Measurements from ENCODE around the gene MYH11. TPM values are rescaled to one million over a fixed set of nuclear protein-coding genes. Genes with fewer than 3 reads are reported as not detected.

MYH11 gene
- total RNA-seq, 1 experiment from 2014 or later: not detected

DNA sequence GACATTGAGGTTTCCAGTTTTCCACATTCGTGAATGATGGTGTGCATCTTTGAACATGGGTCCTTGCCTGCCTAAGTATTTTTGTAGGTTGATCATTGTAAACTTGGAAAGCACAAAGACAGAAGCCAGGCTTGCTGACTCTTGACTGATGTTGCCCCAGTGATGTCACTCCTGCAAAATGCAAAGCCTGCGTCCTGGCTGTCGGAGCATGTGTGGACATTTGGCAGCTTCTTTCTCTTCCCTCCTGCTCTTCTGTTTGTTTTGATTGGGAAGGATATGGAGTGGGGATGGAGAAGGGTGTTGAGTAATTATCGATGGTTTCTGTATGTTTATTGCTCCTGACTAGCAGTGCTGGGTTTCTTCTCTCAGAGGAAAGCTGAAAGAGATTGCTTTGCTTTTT is 203.6 kb downstream of the MYH11 start:
- H3K4me1 Mint-ChIP-seq (ENCODE audit: low read depth, unreplicated experiment): no peaks in the 10 kb centered on the region
- CTCF ChIA-PET: no interaction called here
- intact Hi-C loops (cut with micrococcal nuclease; ENCODE audit: unreplicated experiment): no loop called here
- no peaks in the 10 kb centered on the region for H3K27me3 ChIP-seq (replicated peaks; ENCODE audit: control insufficient read depth, insufficient read depth, low read length)
- H3K36me3 ChIP-seq (ENCODE audit: control insufficient read depth, insufficient read depth, low read length): peaks cover 2% of the 10 kb centered on the region; the same call in 1 of the 2 replicates
- H3K36me3 Mint-ChIP-seq (ENCODE audit: insufficient read depth, unreplicated experiment): peaks cover 7% of the 10 kb centered on the region
- DNase-seq: no peak
- H3K4me3 ChIP-seq (ENCODE audit: low read depth, low read length): no peak overlapping the region
- H3K4me1 ChIP-seq: peaks cover 4% of the 10 kb centered on the region
- H3K9me3 Mint-ChIP-seq (ENCODE audit: unreplicated experiment): no peaks in the 10 kb centered on the region
- TF ChIP-seq CTCF (IDR thresholded peaks at IDR 0.05; ENCODE audit: insufficient read depth in 1 of 2, low read depth in 1 of 2, low read length in 1 of 2, severe bottlenecking in 1 of 2, unreplicated experiment in 1 of 2): no peak
- no peaks in the 10 kb centered on the region for H3K27me3 Mint-ChIP-seq (ENCODE audit: insufficient read depth, unreplicated experiment)
- BruUV-seq (replicated peaks): no TSS peak
- H3K27ac Mint-ChIP-seq (ENCODE audit: unreplicated experiment): no peak overlapping the region
- no peak overlapping the region for H3K4me3 Mint-ChIP-seq (ENCODE audit: unreplicated experiment)
- POLR2A ChIA-PET: interaction anchor here (0.6 kb wide), 1 partner anchor 10 kb away, joined by 4 read pairs; the partner anchor contains the start of gene MARF1
- H3K9me3 ChIP-seq: no peaks in the 10 kb centered on the region

Other genes starting within 250 kb of the MYH11 start
- gene MARF1, start 213.9 kb downstream of the MYH11 start, total RNA-seq (2022): 20.2 and 22.3 TPM in 2 replicates
- gene NDE1, start 206.8 kb downstream of the MYH11 start, total RNA-seq (2022): 60.7 and 67.7 TPM in 2 replicates
- 26.0 and 30.2 TPM in 2 replicates for gene CEP20, start 31.6 kb upstream of the MYH11 start, total RNA-seq (2022)
- gene ABCC1, start 92.6 kb upstream of the MYH11 start, total RNA-seq (2022): 22.3 and 24.8 TPM in 2 replicates

Data from Caco-2 (cell line).